PC-3 (cell line): Measurements from ENCODE around the gene LEMD2.

ENCODE experiments used
- CTCF ChIP-seq: fragments of 300-600 bp; sonication (generic); conservative IDR thresholded peaks from 2 replicates; pipeline ENCODE4 v1.5.1; 2017; ENCODE audit warnings: antibody characterized with exemption, low read depth, mild to moderate bottlenecking, low read length
- EZH2 ChIP-seq: fragments of 300-600 bp; sonication (generic); IDR thresholded peaks from one replicate; pipeline ENCODE4 v1.6.1; 2017; ENCODE audit warnings: antibody characterized with exemption, mild to moderate bottlenecking, low read length; ENCODE audit not compliant: unreplicated experiment
- EZH2phosphoT487 ChIP-seq: fragments of 300-600 bp; sonication (generic); IDR thresholded peaks from 2 replicates; pipeline ENCODE4 v1.6.1; 2018; ENCODE audit warnings: mild to moderate bottlenecking, antibody characterized with exemption, low read length, borderline replicate concordance

- no peak for TF ChIP-seq CTCF
- no peak for TF ChIP-seq EZH2
- no peak for TF ChIP-seq EZH2phosphoT487
Observed at GRCh38 chr6:33745548-33745947, 43.4 kb downstream of the LEMD2 start.
